T-helper 17 cell (primary cell): ENCODE results near the gene C11orf71. TPM values are rescaled to one million over a fixed set of nuclear protein-coding genes. Genes with fewer than 3 reads are reported as not detected.

Experiments
- ATAC-seq: fragments of 150-1000 bp; cut with Tn5 transposase; 2 replicates; pipeline ENCODE4 v1.10.0; 2021; ENCODE audit warnings: mild to moderate bottlenecking, moderate library complexity
- DNase-seq, 3 donors: peaks; one replicate each; pipeline versions ENCODE4 v3.0.0 to v3.0.0-alpha.2; 2020 to 2021
- H3K9me3 ChIP-seq: one replicate; pipeline ENCODE4 v1.7.0; 2013; ENCODE audit warnings: low read length, mild to moderate bottlenecking; ENCODE audit not compliant: control insufficient read depth, poor library complexity, severe bottlenecking
- H3K27ac Mint-ChIP-seq: one replicate; pipeline ENCODE4 v1.8.0; 2022; ENCODE audit warnings: mild to moderate bottlenecking, moderate library complexity, mixed read lengths
- H3K27me3 Mint-ChIP-seq: one replicate; pipeline ENCODE4 v1.8.0; 2022; ENCODE audit warnings: mixed read lengths
- H3K36me3 Mint-ChIP-seq: one replicate; pipeline ENCODE4 v1.8.0; 2022; ENCODE audit warnings: low read depth, mixed read lengths
- H3K4me1 Mint-ChIP-seq: one replicate; pipeline ENCODE4 v1.8.0; 2022; ENCODE audit warnings: mild to moderate bottlenecking, mixed read lengths
- H3K4me3 Mint-ChIP-seq: one replicate; pipeline ENCODE4 v1.8.0; 2022; ENCODE audit warnings: mild to moderate bottlenecking, moderate library complexity, mixed read lengths
- total RNA-seq, 4 donors: library from RNA in 2 of 4; stranded (reverse) in 2 of 4; gene quantifications; one replicate each; pipeline ENCODE4 v1.2.3 and lab custom pipeline; 2022 to 2026

Gene C11orf71
- total RNA-seq, 2 donors from 2014 or later = 9.4 to 9.8 TPM

DNA sequence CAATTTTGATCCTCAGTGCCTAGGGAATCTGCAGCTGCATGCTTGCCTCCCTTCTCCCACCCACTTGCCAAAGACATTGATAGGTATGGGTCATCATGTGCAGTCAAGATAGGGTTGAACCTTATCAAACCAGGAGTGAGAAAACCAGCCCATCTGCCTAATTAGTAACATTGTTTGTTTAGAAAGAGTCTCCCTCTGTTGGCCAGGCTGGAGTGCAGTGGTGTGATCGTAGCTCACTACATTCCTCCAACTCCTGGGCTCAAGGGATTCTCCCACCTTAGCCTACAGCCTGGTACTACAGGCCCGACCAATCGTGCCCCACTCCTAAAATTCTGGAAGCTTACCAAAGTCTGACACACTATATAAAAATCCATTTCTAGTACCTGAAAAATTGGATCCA is 4.6 kb downstream of the C11orf71 start:
- peaks cover 2% of the 10 kb centered on the region for H3K36me3 Mint-ChIP-seq
- no peaks in the 10 kb centered on the region for H3K9me3 ChIP-seq
- DNase-seq = no peak
- H3K4me3 Mint-ChIP-seq = no peak overlapping the region
- no peak for ATAC-seq
- no peak overlapping the region for H3K27ac Mint-ChIP-seq
- H3K27me3 Mint-ChIP-seq = no peaks in the 10 kb centered on the region
- H3K4me1 Mint-ChIP-seq = peaks cover 18% of the 10 kb centered on the region

DNA sequence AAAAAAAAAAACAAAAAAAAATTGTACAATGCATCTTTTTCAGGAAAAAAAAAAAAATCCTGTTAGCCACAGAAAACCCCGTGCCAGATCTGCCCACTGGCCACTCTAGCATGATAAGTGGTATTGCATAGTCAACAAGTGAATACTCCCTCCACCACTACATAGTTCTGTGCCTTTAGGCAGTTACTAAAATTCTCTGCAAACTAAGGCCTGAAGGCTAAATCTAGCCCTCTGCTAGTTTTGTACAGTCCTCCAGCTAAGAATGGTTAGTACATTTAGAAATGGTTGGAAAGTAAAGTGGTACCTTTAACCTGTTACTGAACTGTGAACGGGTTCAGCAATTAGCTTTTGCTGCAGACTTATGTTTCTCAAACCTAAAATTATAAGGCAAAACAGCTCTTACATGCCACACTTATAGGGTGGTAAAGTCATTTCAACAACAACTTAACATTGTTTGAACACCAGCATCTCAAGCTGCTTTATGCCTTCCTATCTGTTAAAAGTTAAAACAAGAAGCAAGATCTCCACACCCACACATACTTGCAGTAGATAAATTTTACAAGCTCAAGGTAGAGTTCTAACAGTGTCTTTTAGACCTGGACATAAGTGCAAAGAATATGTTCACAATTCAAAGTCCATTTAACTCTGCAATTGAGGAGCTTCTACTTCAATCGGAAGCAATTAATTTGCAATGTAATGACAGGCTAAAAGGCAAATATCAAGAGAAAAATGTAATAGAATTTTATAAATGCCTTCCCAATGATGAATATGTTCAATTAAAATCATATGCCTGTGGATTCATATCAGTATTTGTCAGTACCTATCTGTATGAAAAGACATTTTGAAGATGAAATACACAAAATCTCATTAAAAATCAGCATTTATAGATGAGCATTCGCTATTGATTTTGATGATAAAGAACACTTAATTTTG is 7.3 kb downstream of the C11orf71 start:
- ATAC-seq (no peak), DNase-seq (no peak)
- Mint-ChIP-seq H3K27me3 (no peaks in the 10 kb centered on the region), H3K36me3 (no peaks in the 10 kb centered on the region), H3K27ac (no peak overlapping the region), H3K4me3 (no peak overlapping the region), H3K4me1 (peaks cover 6% of the 10 kb centered on the region)
- H3K9me3 ChIP-seq = no peaks in the 10 kb centered on the region

- Mint-ChIP-seq H3K4me3 (no peak overlapping the region), H3K36me3 (no peaks in the 10 kb centered on the region), H3K27me3 (peaks cover 11% of the 10 kb centered on the region), H3K4me1 (no peaks in the 10 kb centered on the region), H3K27ac (no peak overlapping the region)
- DNase-seq (no peak), ATAC-seq (no peak)
- no peaks in the 10 kb centered on the region for H3K9me3 ChIP-seq
Observed at GRCh38 chr11:114386545-114386944, 13.8 kb downstream of the C11orf71 start.

DNA sequence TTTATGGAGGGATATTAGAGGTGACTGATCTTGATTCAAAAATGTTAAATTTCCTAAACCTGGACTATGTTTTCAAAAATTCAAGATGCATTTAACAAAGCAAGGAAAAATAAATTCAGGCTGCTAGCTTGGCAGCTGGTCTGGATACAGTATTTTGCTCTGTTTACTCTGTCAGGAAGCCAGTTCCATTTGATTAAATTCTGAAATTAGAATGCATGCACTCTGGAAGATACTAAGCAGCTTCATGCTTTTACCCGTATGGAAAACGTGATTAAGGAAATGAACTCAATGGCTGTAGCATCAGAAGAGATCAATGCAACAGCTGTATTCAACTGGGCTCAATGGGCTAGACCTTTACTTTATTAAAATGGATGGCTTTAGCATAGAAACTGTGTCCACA is 14.2 kb downstream of the C11orf71 start:
- ATAC-seq (no peak), DNase-seq (no peak)
- Mint-ChIP-seq H3K27me3 (peaks cover 11% of the 10 kb centered on the region), H3K4me1 (no peaks in the 10 kb centered on the region), H3K36me3 (no peaks in the 10 kb centered on the region), H3K27ac (no peak overlapping the region), H3K4me3 (no peak overlapping the region)
- no peaks in the 10 kb centered on the region for H3K9me3 ChIP-seq

- no peak overlapping the region for H3K27ac Mint-ChIP-seq
- DNase-seq (no peak), ATAC-seq (no peak)
- H3K4me1 Mint-ChIP-seq = peaks cover 3% of the 10 kb centered on the region
- H3K27me3 Mint-ChIP-seq = peaks cover 22% of the 10 kb centered on the region
- no peaks in the 10 kb centered on the region for H3K9me3 ChIP-seq
- peaks cover 2% of the 10 kb centered on the region for H3K36me3 Mint-ChIP-seq
- no peak overlapping the region for H3K4me3 Mint-ChIP-seq
Observed at GRCh38 chr11:114384487-114384886, 15.8 kb downstream of the C11orf71 start.

GRCh38 chr11:114382509-114382908 is 17.8 kb downstream of the C11orf71 start:
- H3K4me1 Mint-ChIP-seq = peaks cover 3% of the 10 kb centered on the region
- H3K9me3 ChIP-seq = no peaks in the 10 kb centered on the region
- H3K27me3 Mint-ChIP-seq = peaks cover 38% of the 10 kb centered on the region
- H3K27ac Mint-ChIP-seq = no peak overlapping the region
- no peak overlapping the region for H3K4me3 Mint-ChIP-seq
- peaks cover 2% of the 10 kb centered on the region for H3K36me3 Mint-ChIP-seq
- ATAC-seq (no peak), DNase-seq (no peak)

DNA sequence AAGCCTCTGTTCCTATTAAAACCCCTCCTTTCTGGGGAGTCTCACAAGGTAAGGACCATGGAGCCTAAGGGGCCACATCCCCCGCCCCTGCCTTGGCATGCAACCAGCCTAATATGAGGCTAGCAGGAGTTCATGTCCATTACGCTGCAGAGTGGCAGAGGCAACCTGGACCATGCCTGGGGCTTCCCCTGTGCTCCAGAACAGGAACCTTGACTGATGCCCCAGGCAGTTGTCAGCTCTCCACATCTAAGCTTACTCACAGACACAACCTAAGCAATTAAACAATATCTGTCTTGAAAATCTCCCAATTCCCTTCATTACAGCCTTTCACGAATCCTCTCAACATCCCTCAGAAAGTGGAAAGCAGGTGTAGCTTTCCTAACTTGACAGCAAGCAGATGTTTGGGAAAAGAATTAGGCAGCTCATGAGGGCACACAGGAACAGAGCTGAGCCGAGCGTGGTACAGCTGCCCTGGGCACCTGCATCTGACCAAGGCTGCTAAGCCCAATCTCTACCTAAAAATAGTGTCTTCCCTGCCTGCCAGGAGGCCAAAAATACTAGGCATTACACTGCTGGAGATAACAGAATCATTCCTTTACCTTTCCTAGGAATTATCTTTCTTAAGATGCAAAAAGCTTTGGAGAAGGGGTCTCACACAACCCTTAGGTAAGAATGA is 20.8 kb downstream of the C11orf71 start:
- Mint-ChIP-seq H3K27me3 (peaks cover 53% of the 10 kb centered on the region), H3K4me1 (peaks cover 3% of the 10 kb centered on the region), H3K4me3 (no peak overlapping the region), H3K36me3 (peaks cover 2% of the 10 kb centered on the region), H3K27ac (no peak overlapping the region)
- no peak for DNase-seq
- no peaks in the 10 kb centered on the region for H3K9me3 ChIP-seq
- ATAC-seq = no peak

GRCh38 chr11:114377612-114378267 is 22.6 kb downstream of the C11orf71 start:
- peaks cover 3% of the 10 kb centered on the region for H3K4me1 Mint-ChIP-seq
- no peak overlapping the region for H3K27ac Mint-ChIP-seq
- H3K9me3 ChIP-seq = no peaks in the 10 kb centered on the region
- H3K27me3 Mint-ChIP-seq = peaks cover 67% of the 10 kb centered on the region
- H3K4me3 Mint-ChIP-seq = no peak overlapping the region
- DNase-seq (no peak), ATAC-seq (no peak)
- H3K36me3 Mint-ChIP-seq = peaks cover 2% of the 10 kb centered on the region

DNA sequence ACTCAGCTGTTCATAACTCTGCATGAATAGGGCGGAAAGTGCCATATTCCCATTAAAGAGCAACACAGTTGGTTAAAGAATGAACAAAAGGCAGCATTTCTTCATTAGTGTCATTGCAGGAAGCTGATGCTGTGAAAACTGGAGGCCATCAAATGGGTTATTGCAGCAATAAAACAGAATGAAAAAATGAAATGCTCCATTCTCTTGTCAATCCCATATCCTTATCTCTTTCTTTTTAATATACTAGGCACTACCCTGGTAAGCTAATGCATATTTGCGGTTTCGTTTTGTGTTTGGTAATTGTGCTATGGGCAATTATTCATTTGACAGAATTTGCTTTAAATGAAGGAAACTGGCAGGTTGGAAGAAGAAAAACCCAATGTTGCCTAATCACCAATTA is 25.3 kb downstream of the C11orf71 start:
- Mint-ChIP-seq H3K4me3 (no peak overlapping the region), H3K27ac (no peak overlapping the region), H3K4me1 (no peaks in the 10 kb centered on the region), H3K27me3 (peaks cover 79% of the 10 kb centered on the region), H3K36me3 (no peaks in the 10 kb centered on the region)
- no peak for DNase-seq
- no peak for ATAC-seq
- H3K9me3 ChIP-seq = no peaks in the 10 kb centered on the region

DNA sequence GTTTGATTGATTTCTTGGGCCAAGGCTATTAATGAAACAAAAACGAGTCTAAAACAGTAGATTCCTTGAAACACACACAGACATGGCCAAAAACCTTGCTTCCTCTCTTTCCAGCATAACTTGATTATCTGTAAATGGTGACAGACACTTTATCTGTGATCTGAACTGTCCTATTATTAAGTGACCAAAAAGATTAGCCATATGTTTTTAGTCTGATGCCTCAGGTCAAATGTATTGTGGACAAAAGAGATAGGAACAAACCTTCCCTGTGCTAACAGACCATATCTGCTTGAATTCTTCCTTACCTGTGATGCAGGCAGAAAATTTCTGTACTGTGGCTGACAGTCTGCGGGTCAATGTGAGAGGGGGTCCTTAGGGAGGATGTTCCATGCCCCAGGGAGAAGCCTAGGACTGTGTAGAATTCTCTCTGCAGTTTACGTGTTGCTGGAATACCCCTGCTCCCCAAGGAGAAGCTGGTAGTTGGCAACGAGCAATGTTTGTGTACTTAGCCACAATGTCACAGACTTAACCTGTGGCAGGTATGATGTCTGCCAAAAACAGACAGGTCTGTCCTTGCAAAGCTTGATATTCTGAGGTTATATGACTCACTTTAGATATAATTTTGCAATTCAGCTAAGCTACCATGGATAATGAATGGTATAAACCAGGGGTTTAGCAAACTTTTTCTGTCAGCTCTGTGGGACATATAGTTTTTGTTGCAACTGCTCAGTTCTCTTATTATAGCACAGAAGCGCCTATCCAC is 31.2 kb downstream of the C11orf71 start:
- no peak overlapping the region for H3K4me3 Mint-ChIP-seq

DNA sequence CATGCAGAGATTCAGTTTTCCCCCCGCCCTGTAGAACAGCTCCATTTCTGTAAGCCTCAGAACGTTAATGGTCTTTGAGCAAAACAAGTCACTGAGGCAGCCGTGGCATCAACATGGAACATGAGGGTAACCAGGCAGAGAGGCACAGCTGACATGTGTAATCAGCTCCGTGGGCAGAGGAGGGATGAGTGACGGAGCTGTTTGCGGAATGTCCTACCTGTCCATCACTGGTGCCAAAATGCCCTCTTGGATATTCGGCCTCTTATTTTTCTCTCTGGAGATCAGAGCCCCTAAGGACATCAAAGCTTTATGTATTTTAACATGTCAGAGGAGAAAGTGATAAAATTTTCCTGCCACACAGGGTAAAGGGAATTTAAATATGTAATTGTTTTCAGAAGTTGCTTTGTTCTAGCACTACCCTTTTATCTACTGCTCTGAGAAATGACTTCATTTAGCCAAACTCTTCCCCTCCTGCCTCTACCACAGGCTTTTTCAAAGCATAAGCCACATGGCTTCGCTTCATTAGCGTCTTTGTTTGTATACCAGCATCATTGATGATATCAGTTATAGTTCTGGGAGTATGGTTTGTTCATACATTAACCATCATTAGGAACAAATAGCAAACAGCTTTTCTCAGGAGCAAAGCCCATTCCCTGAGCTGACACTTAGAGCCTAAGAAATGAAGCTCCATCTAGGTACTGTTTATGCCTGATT is 32.9 kb downstream of the C11orf71 start:
- no peak overlapping the region for H3K4me3 Mint-ChIP-seq
- ATAC-seq (no peak), DNase-seq (no peak)
- peaks cover 4% of the 10 kb centered on the region for H3K36me3 Mint-ChIP-seq
- H3K9me3 ChIP-seq = no peaks in the 10 kb centered on the region
- peaks cover 2% of the 10 kb centered on the region for H3K4me1 Mint-ChIP-seq
- peaks cover 59% of the 10 kb centered on the region for H3K27me3 Mint-ChIP-seq
- no peak overlapping the region for H3K27ac Mint-ChIP-seq

More for the DNA sequence above, 31.2 kb downstream of the C11orf71 start:
- Mint-ChIP-seq H3K27me3 (peaks cover 61% of the 10 kb centered on the region), H3K27ac (no peak overlapping the region), H3K36me3 (peaks cover 4% of the 10 kb centered on the region), H3K4me1 (peaks cover 2% of the 10 kb centered on the region)
- DNase-seq (no peak), ATAC-seq (no peak)
- no peaks in the 10 kb centered on the region for H3K9me3 ChIP-seq
